Parietal lobe (tissue), 1 donor: ENCODE measurements around the gene LIMS2. TPM values are rescaled to one million over a fixed set of nuclear protein-coding genes. Genes with fewer than 3 reads are reported as not detected.

ENCODE experiments used
- total RNA-seq: library from RNA; depleted of rRNA; stranded (reverse); fragments of >200 nt; gene quantifications from one replicate; pipeline ENCODE4 v1.2.3, GENCODE V29; 2014

The LIMS2 gene, protein sequence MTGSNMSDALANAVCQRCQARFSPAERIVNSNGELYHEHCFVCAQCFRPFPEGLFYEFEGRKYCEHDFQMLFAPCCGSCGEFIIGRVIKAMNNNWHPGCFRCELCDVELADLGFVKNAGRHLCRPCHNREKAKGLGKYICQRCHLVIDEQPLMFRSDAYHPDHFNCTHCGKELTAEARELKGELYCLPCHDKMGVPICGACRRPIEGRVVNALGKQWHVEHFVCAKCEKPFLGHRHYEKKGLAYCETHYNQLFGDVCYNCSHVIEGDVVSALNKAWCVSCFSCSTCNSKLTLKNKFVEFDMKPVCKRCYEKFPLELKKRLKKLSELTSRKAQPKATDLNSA
- total RNA-seq, result 2.5 TPM

DNA sequence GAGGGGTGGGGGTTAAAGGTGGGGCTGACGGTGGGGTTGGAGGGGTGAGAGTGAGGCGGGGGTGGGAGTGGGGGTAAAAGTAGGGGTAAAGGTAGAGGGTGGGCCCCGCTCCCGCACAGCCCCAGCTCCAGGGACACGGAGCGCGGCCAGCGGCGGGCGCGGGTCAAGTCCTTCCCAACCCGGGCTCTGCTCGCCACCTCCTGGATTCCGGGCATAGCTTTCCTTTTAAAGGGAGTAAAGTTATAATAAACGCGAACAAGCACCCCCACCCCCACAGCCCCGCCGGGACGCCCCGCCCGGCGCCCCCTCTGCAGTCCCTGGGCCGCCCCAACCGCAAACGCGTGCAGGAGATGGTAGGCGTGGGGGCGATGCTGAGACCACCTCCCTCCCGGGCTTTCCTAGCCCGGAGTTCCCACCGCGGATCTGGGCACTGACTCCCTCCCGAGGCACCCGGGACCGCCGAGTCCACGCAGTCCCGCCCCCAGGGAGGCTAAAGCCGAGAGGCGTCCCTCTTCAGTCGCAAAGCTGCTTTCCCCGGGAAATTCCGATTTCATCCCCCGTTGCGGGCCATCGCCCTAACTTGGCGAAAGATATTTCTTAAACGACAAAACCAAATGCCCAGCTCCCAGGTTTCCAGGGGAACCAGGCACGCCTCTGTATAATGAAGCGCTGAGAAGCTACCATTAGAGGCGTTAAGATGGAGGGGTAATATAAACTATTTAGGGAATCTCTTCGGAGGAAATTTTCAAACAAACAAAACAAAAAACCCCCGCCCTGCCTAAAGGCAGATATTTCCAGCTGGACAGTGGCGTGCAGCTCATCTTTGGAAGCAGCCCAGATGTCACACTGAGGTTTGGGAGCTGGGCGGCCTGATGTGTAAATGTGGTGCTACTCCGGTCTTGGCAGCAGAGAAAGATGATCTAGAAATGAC, at the start of gene LIMS2:
Gene LIMS2 (minus strand): TSS at position 200 of the 931 bp plus-strand sequence. CDS start 506 bp downstream, outside the sequence.

DNA sequence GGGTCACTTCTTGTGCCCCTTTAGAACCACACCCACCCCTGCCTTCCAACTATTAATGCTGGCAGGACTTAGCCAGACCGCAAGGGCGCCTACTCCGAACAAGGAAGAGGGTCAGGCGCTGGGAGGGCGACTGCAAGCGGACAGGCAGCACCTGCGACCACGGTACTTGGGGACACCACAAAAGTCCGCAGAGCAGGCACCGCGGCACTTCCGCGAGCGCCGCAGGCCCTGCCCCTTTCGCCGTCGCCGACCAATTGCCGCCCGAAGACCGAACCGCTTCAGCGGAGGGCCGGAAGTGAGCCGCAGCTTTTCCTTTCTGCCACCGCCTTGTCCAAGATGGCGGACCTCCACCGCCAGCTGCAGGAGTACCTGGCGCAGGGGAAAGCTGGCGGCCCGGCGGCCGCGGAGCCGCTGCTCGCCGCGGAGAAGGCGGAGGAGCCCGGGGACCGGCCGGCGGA, 25.9 kb upstream of the LIMS2 start, which contains the start of gene SFT2D3:
Gene SFT2D3 (plus strand): TSS at position 305 of the 458 bp plus-strand sequence. CDS start 32 bp downstream, at position 337.

DNA sequence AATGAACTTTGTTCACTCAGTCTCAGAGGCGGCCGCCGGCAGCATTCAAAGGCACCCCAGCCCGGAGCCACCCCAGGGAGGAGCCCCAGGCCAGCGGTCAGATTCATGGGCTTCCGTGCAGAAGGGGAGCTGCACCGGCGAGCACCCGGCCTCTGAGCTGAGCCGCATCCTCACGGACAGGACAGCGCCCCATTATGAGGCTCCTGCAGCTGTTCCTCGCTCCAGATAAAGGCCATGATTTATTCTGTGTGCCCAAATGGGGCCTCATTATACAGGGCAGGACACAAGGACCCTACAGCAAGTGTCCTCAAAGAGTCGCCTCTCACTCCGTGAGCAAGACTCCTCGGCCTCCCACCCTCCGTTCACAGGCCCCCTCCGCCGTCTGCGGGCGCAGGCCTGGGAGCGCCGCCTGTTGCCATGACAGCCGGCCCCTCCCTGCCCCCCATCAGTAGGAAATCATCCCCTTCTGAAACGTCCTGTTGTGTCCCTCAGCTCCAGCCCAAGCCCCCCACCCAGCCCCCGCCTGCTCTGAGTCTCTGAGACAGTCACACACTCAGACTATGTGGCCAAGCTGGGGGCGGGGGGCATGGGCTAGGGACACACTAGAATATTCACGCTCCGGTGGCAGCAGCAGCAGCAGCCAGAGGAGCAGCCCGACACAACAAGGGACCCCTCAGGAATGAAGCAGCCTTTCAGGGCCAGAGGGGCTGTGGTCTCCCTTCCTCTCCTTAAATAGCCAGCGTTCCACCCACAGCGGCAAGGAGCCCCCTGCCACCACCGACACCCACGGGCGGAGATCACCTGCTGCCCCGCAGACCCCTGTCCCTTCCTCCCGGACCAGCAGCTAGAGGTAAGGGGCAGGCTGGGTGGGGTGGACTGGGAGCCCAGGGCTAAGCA, 29.7 kb downstream of the LIMS2 start, which contains the start of gene GPR17:
Gene GPR17 (plus strand): TSS at position 759 of the 897 bp plus-strand sequence. CDS start 4,583 bp downstream, outside the sequence.

Other genes with a start within 250 kb of the LIMS2 start
- 50.4 TPM for gene IWS1, start 149.0 kb downstream of the LIMS2 start, total RNA-seq
- not detected for gene MYO7B, start 139.8 kb downstream of the LIMS2 start, total RNA-seq
- 6.3 TPM for gene GPR17, start 29.4 kb downstream of the LIMS2 start, total RNA-seq
- gene SFT2D3, start 26.0 kb upstream of the LIMS2 start, total RNA-seq, result 8.8 TPM
- gene WDR33, start 135.6 kb upstream of the LIMS2 start, total RNA-seq, result 169 TPM
- gene POLR2D, start 182.6 kb upstream of the LIMS2 start, total RNA-seq, result 29.1 TPM
- gene AMMECR1L, start 210.4 kb upstream of the LIMS2 start, total RNA-seq, result 15.3 TPM